Hematopoietic multipotent progenitor cell treated with erythropoietin and hydrocortisone succinate and interleukin-3 and kit ligand, for 8 days (in vitro differentiated cells): ENCODE results near the gene FADS1.
A peak's percentile ranks its signal among the peaks of the same experiment; 100 is the strongest.

Source experiments
- DNase-seq: peaks from one replicate; pipeline ENCODE4 v3.0.0-alpha.2; 2015

The FADS1 gene

GRCh38 chr11:61756147-61756451 is 60.7 kb downstream of the FADS1 start:
- no peak for DNase-seq

GRCh38 chr11:61754534-61755482 is 62.0 kb downstream of the FADS1 start:
- DNase-seq, result no peak

DNA sequence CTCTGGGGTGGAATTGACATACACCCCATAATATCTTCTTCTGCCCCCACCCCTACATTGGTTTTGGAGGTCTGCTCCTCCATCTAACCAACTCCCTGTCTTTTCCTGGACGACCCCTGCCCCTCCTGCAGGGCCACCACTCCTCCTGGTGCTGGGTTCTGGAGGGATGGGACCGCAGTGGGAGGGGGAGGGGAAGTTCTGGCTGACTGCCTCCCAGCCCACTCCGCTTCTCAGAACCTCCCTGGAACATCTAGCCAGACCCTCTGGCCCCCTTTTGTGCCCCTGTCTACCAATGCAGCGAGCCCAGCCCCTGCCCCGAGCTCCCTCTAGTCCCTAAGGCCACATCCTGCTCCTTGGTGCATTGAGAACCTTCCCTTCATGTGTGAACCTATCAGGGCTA is 63.1 kb downstream of the FADS1 start:
- DNase-seq, result no peak

- DNase-seq, result no peak
Observed at GRCh38 chr11:61752925-61753521, 63.8 kb downstream of the FADS1 start.

GRCh38 chr11:61752117-61752924 is 64.5 kb downstream of the FADS1 start, which contains the start of gene MYRF:
TSS of gene MYRF (plus strand) at chr11:61752636. CDS start at chr11:61752745, 109 bp downstream.
- peak; percentile 30 for DNase-seq

DNA sequence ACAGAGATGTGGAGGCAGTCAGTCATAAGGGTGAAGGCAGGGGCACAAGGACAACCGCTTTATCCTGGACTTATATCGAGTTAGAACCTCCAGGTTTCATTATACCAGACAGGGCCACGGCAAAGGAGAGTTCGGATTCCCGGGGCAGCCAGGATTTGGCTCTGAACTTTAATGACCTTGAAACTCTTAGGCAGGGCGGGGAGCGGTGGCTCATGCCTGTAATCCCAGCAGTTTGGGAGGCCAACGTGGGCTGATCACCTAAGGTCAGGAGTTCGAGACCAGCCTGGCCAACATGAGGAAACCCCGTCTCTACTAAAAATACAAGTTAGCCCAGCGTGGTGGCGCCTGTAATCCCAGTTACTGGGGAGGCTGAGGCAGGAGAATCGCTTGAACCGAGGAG is 65.4 kb downstream of the FADS1 start:
- no peak for DNase-seq

- DNase-seq, result no peak
Observed at GRCh38 chr11:61750631-61751273, 66.1 kb downstream of the FADS1 start.
